ENCODE data around the gene SMAD2.
"Not testable (repeated sequence)": the region's sequence is repeated elsewhere in the genome, so short reads cannot be mapped to it uniquely, and the experiment has no call there.

The SMAD2 gene

DNA sequence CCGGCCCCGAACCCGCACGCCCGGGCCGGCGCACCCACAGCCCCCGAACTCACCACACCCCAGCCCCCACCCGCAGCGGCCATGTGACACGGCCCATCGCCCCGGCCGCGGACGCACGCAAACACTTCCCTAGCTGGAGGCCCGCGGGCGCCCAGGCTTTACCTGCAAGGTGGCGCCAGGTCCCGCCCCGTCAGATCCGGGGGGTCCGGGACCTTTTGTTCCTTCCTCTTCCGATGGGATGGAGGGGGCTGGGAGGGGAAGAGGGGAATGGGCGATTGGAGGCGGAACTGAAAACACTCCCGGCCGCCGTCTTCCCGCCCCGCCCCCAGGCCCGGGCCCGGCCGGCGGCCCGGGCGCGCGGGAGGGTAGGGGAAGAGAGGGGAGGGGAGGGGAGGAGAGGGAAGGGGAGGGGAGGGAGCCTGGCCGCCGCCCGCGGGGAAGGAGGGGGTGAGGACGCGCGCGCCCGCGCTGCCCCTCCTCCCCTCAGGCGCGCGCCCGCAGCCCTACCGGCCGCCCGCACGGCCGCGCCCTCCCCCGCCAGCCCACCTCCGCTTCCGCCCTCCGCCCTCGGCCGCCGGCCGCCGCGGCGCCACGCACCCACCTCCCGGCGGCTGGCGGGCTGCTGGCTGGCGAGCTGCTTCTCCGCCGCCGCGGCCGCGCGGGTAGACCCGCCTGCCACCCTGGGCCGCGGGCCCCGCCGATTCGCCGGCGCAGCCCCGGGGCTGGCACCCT, at the start of gene SMAD2:
Gene SMAD2, minus strand, starts transcription at position 461 of the 732 bp plus-strand sequence. CDS start 33,903 bp downstream, outside the sequence.
- no peak for DNase-seq

DNA sequence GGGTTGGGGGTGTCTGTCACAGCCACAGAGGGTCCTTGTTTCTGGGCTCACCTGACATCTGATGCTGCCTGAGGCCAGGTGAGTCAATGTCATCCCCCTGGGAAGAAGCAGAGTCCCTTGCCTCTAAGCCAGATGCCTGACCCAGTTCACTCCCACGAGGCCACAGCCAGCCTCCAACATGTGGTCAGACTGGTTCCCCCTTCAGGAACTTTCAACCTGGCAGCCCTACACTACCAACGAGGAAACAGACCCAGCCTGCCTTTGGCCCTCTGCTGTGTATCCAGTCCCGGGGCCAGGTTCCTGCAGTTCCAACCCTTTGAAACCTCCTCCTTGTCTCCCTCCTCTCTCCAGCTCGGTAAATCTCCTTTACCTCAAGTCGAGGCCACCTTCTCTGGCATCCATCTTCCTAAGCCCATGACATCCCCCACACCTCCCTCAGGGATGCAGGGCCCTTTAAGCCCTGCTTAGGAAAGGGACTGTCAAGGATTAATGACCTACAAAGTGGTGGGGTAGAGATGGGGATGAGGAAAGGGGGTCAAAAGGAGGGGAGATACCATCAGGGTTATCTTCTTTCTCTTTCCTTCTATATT, 49.2 kb upstream of the SMAD2 start:
- DNase-seq, result no peak

DNA sequence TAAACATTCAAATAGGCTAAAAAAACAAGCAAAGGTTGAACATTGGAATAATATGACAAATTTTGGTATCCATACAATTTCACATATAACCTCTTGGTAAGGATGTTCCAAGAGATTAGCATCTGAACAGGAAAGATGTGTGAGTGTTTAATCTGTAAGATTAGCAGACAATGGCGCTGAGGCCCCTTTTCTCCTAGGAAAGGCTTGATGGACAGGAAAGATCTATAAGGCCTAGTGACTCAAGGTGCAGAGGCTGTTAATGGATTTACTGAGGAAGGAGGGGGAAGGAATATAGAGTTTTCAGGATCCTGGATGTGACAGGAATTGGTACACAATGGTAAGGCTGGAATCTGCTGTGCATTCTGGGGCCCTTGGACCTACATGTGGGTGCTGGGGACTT, 48.1 kb upstream of the SMAD2 start:
- no peak for DNase-seq

DNA sequence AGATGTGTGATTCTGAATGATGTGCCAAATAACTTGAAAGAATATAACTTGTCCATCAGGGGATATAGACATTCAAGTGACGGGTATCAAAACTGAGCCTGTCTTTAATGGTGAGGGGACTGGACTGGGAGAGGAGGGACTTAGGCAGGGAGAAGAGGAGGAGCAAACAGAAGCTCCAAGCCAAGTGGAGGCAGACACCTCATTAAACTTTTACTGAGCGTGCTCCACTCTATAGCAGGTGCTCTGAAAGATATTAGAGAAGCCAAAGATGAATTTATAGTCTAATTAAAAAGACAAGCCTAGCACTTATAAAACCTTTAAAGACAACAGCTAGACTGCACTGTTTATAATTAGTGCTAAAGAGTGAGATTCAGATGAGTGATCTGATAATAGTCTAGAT, 47.7 kb upstream of the SMAD2 start:
- DNase-seq, result no peak

DNA sequence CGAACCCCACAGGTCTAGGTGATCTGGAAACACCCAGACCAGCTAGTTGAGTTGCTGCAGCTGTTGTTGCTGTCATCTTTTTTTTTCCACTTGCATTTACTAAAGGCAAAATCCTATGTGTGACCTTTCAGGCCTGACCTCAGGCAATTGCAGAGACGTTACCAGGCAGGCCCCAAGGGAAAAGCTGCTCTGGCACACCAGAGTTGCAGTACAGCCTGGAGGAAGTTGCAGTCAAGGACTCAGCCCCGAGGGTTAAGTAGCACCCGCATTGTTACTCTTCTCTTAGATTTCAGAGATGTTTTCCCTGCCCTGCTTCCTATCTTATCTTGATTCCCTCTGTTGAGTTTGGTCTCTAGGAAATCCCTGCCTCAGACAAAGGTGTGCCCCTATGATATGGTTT, 45.2 kb upstream of the SMAD2 start:
- no peak for DNase-seq

DNA sequence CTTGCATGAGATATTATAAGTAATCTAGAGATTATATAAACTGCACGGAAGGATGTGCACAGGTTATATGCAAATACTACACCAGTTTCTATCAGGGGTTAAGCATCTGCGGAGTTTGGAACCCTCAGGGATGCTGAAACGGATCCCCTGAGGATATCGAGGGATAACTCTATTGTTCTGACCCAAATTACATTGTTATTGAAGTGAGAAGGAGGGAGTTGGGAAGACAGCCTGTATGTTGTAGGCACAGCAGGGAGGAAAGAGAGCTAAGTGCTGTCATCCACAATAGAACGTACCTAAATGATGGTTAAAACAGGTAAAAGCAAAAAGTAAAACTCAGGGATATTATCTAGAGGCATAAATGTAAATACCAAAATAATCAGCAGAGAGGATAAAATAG, 44.6 kb upstream of the SMAD2 start:
- no peak for DNase-seq

DNA sequence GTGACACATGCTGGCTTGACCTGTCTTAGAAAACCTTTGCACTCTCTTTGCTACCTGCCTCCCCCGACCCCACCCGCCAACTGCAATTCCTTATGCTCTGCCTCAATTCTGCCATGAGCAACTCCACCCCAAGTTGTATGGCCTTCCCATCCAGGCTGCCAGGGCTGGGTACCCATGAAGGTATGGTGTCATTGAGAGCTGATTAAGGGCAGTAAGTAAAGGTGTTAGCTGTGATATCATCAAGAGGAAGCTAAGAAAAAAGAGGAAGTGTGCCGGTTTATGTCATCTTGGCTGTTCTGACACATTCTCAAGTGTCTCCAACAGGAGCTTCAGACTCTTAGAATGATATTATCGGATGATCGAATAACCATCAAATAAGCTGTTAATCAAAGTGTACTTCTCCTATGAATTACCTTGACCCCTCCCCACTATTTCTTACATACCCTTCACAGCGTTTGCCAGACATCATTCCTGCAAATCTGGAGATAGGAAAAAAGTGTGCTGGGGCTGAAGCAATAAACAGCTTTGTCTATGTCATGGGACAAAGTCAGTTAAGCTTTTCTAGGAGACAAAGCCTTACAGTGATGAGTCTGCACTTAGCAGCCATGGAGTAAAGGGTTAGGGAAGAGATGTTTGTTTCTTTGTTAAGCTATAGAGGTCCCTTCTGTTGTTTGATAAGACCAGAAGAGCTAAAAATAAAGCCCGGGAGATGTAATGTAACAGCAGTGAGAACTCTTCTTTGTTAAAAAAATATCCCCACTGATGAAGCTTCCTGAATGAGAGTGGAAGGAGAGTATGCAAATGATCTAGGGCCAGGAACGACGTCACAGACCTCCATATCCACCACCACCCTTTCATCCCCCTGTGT, 40.4 kb upstream of the SMAD2 start:
- DNase-seq, result no peak

DNA sequence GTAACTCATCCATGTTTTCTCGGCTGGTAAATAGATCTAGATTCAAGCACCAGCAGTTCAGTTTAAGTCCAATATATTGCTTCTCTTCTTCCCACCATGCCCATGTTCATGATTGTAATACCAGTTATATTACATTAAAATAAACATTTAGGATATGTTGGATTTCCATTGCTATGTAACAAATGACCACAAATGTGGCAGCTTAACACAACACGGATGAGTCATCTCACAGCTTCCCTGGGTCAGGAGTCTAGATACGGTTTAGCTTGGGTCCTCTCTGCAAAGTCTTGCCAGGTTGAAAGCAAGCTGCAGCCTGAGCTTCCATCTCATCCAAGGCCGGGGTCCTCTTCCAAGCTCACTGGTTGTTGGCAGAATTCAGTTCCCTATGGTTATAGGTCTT, 39.4 kb upstream of the SMAD2 start:
- DNase-seq, result no peak

DNA sequence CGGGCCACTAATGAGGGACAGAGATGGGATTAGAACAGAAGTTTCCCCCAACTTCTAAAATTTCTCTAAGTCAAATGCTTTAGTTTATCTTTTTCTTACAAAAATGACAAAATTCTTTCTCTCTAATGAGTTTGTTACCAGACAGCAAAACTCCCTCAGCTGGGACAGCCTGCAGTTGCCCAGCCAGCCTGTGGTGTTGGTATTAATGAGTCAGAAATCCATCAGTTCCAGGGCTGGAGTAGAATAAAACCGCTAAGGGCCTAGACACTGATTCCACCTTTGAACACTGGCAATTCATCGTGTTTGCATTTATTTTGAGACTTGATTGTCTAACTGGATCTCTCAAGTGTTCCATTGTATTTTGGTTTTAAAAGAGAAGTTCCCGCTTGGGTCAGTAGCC, 38.3 kb upstream of the SMAD2 start:
- no peak for DNase-seq

DNA sequence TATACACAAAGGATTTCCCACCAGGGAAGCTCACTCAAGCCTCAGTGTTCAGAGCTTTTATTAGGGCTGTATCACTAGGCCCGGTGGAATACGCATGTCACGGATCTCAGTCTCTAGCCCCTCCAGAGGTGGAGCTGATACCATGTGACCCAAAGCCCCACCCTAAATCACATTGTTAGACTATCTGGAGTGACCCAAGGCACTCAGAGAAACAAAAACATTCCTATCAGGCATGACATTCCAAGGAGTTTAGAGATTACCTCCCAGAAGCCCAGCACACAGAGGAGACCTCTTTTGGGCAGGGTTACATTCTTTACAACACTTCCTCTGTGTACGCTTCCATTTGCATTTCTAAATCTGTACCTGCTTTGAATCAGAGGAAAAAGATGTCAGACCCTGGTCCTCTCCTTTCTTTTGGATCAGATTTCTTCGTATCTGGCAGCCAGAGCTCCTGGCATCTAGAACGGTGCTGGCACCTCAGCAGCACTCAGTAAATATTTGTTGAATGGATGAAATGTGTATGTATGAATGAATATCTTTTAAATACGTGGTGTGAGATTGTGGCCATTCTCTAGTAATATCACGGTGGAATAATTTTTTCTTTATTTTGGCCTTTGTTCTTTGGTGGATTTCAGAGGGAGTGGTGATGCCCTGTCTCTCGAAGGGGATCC, 37.7 kb upstream of the SMAD2 start:
- no peak for DNase-seq

DNA sequence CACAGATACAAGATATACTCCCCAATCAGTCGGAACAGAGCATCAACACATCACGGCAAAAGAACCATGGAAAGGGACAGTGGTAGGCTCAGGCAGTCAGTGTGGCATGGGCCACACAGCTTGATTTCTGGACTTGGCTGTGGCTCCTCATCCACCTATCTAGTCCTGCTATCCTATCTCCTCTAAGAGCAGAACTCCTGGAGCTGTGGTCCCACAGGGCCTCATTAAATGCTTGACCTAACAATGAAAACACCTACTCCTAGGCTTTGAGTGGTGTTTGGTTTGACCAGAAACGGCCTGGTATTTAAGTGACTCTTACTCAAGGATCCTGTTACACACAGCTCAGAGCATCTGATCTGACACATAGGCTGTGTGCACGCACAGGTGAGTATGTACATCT, 33.6 kb upstream of the SMAD2 start:
- DNase-seq, result peak; percentile 82

DNA sequence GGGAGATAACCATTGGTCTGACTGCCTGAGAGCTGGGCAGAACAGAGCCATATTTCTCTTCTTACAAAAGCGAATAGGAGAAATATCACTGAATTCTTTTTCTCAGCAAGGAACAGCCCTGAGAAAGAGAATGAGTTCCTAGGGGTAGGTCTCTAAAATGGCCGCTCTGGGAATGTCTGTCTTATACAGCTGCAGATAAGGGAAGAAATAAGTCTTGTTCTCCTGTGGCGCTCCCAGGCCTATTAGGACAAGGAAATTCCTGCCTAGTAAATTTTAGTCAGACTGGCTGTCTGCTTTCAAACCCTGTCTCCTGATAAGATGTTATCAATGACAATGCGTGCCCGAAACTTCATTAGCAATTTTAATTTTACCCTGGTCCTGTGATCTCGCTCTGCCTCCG, 30.5 kb upstream of the SMAD2 start:
- not testable (repeated sequence) for DNase-seq

DNA sequence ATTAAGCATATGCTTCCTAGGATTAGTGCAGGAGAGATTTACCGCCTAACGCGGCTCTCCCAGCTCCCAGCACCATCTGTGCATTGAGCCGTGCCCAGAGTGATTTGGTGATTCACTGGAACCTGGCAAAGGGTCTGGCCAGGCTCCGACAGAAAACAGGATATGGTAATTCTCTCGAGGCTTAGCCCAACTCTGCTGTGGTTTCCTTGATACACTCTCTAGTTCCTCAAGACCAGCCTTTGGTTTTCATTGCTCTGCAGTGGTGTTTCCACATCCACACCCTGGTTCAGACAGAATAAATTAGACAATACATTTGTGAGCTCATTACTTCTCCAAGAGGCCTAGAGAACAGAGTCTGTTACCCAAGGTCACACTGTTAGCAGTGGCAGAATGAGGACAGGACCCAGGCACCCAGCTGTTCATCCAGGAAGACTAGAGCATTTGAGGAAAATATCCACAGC, 23.0 kb upstream of the SMAD2 start:
- no peak for DNase-seq

DNA sequence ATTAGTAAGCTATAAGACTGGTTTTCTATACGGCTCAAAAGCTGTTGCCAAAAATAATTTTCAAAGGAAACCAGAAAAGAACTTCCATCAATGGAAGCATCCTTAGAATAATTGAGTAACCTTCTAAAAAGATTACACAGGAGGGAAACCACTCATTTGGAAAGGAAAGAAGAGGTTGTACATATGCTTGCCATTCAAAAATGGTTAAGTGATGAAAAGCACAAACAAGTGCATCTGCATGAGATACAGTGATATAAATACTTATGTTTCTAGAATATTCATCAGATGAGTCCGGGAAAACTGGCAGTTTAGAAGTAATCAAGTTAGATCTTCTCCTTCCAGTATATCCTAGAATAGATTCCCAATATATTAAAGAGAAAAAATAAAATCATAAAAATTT, 20.1 kb upstream of the SMAD2 start:
- no peak for DNase-seq

DNA sequence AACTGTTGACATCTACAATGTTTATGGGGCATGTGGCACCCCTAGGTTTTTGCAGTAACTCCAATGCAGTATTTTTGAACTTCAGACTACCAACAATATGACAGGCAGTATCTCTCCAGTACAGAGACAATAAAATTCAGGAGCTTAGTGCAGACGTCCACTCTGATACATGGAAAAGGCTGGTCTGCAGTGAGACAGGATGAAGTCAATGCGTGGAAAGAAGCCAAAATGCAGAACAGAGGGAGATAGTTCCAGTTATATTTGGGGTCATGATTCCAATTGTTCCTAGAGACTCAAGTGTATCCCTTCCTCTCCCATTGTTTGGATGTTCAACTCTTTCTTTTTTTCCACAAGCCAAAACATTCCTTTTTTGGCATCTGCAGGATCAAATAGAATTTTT, 18.7 kb upstream of the SMAD2 start:
- no peak for DNase-seq

DNA sequence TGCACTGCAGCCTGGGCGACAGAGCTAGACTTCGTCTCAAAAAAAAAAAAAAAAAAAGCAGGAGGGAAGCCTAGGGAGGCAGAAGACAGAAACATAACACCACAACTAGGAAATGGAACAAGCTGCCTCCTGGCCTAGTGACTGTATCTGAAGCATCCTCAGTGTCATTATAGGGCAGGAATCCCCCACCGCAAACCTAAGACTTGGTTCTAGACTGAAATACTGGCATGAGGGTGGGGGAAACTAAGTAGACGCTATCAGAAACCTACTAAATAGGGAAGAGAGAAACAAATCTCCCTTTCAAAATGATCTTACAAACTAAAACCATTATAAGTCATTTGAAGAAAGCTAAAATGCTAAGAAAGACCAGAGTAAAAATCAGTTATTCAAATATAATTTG, 16.4 kb upstream of the SMAD2 start:
- no peak for DNase-seq

DNA sequence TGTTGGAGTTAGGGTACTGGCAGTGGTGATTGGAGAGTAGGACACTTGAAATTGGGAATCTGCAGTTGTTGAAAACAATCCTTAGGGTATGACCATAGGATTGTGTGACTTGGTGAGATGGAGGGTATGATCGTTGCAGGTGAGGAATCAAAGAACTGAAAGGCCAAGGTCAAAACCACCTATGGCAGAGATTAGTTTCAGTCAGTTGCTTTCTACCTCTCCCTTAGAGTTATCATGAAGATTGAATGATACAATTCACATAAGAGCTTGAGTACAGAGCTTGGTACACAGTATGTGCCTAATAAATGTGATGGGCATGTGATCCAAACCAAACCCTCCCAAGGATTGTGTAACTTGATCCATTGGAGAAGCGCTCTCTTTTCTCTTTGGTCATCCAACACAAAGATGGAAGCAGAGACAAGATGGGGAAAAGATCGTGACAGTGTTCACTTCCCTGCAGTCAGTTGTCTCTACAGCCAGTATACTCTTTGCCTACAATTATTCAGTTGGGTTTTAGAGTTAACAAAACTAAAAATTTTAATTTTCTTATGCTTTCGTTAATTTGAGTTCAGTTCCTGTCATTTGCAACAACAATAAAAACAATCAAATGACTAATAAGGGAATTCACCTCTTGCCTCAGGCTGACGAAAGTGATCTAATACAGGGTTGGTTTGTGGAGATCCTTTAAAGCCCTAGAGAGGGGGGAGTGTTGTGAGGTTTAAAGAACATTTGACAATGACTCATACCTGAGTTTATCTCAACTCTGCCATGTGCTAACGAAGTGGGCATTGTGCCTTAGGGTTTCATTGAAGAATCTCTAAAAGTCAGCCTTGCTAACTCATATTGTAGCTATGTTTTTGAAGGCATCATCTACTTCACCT, 14.8 kb upstream of the SMAD2 start:
- no peak for DNase-seq

DNA sequence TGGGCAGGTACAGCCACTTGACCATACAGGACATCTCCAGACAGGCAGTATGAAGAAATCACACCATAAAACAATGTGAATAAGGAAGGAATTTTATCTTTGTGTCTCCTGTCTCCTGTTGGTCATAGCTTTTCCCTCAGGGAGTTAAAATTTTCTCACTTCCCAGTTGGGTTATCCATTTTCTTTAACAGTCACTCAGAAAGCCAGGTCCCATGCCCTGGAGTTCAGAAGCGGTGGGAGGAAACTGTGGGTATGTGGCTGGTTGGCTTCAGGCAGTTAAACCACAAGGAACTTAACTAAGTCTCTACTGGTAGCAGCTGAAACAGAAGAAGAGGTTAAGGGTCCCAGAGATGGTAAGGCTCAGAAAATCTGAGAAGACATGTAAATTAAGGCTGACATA, 6.5 kb upstream of the SMAD2 start:
- DNase-seq, result no peak

DNA sequence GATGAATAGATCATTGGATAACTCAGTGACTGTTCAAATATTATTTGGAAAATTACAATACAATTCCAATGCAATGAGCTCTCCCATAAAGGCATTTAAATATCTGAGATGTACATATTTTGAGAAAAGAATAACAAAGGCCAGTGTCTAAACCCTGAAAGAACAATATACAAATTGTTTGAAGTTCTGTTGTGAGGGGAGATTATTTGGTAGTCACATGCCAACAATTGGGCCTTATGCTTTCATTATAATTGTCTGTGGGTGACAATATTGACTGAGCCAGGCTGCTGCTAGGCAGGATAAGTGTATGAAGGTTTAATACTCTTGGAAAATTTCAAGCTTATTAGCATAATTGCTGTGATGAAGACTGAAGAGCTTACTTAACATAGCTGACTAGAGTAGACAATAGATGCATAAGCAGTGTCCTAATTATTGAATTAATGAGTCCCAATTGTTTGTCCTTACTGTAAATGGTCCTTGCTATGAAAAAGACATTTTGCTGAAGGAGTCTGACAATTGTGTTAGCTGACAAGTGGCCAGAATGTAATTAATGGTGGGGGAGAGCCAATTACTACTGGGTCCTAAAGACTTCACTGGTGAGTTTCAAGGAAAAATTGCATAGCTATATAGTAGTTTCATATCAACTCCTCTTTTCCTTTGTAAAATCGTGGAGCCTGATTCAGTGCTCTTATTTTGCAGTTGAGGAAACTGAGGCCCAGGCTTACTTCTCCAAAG, 5.0 kb upstream of the SMAD2 start:
- no peak for DNase-seq

DNA sequence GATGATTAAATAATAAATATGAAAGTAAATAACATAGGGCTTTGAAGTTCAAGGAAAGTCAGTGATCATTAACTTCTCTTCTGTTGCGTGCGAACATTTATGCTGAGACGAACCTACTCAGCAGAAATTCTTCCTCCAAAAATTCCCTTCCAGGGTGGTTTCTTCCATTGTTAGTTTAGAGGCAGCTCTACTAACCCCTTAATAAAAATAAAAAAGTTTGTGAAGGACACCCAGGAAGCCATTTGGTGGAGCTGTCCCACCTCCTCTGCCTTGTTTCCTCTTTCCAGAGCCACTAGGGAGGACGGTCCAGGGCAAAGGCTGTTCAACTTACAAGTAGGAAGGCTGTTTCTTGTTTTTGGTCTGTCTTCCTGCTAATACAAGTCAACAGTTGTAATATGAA, 2.1 kb upstream of the SMAD2 start:
- DNase-seq, result no peak

DNA sequence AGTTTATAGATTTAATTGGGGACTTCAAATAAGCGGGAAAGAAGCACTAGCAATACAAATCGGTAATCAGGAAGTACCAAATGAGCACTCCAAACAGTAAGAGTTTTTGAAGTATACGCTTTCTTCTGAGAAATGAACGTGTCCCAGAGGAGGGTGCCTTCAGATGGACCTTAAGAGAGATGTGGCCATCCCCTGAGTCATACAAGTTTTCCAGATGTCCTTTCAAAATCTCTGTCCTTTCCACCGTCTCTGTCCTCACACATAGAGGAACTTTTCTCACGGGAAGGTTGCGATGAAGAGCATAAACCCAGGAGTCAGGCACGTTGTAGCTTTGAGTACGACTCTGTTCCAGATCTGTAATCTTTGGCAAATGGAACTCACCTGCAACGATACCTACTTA, 1.7 kb upstream of the SMAD2 start:
- no peak for DNase-seq

DNA sequence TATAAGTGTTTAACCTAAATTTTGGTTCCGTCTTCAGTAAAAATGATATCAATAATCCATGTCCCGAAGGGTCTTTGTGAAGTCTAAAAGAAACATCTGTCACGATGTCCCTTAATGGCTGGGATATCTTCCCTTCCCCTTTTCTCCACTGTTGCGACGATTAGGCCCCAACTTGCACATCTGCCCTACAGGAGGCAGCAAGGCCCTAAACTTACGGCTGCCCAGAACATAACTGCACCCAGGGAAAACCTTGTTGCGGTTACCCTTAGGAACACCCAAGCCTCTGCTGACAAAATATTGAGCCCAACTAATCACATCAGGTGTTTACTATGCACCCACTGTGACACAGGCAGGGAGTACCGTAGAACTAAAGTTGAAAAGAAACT, 1.3 kb upstream of the SMAD2 start:
- DNase-seq, result no peak
